RWPE1 (cell line): ENCODE data around the gene TNFRSF13B.
"Not testable (repeated sequence)": the region's sequence is repeated elsewhere in the genome, so short reads cannot be mapped to it uniquely, and the experiment has no call there.

ENCODE experiments used
- CTCF ChIA-PET: fragments of 350-600 bp; sonication (Branson Sonifier 250); formaldehyde crosslinking; extraction: SDS; loops from one replicate; lab custom pipeline; 2021; lab: Yijun Ruan, JAX
- POLR2A ChIA-PET: fragments of 400-600 bp; formaldehyde crosslinking; extraction: SDS; loops from one replicate; lab custom pipeline; 2020; ENCODE audit warnings: antibody characterized with exemption; ENCODE audit not compliant: low non-redundant PET; lab: Yijun Ruan, JAX
- DNase-seq: peaks from one replicate; pipeline ENCODE4 v3.0.0; 2012; ENCODE audit warnings: low spot score
- H3K27ac ChIP-seq: fragments of 450-650 bp; 2 replicates; pipeline ENCODE4 v1.5.1; 2017
- CTCF ChIP-seq: fragments of 450-650 bp; conservative IDR thresholded peaks from 2 replicates; pipeline ENCODE4 v1.5.1; 2017; ENCODE audit warnings: low read depth, mild to moderate bottlenecking

The TNFRSF13B gene

GRCh38 chr17:16911141-16911937 lies 60.6 kb downstream of the TNFRSF13B start:
- no peak for TF ChIP-seq CTCF
- POLR2A ChIA-PET = no interaction called here
- CTCF ChIA-PET = no interaction called here
- H3K27ac ChIP-seq = no peak overlapping the region
- DNase-seq = no peak

- no peak overlapping the region for H3K27ac ChIP-seq
- no peak for TF ChIP-seq CTCF
- POLR2A ChIA-PET = no interaction called here
- CTCF ChIA-PET = no interaction called here
- DNase-seq = no peak
Measured at GRCh38 chr17:16910341-16910740, 61.6 kb downstream of the TNFRSF13B start.

GRCh38 chr17:16909472-16910246 lies 62.3 kb downstream of the TNFRSF13B start:
- H3K27ac ChIP-seq = no peak overlapping the region
- no peak for TF ChIP-seq CTCF
- ChIA-PET CTCF (no interaction called here), POLR2A (no interaction called here)
- DNase-seq = no peak

GRCh38 chr17:16908273-16908672 lies 63.6 kb downstream of the TNFRSF13B start:
- DNase-seq = no peak
- no peak overlapping the region for H3K27ac ChIP-seq
- no peak for TF ChIP-seq CTCF
- ChIA-PET CTCF (no interaction called here), POLR2A (no interaction called here)

GRCh38 chr17:16906680-16907079 lies 65.2 kb downstream of the TNFRSF13B start:
- H3K27ac ChIP-seq = no peak overlapping the region
- no peak for DNase-seq
- no peak for TF ChIP-seq CTCF
- ChIA-PET CTCF (no interaction called here), POLR2A (no interaction called here)

- TF ChIP-seq CTCF = no peak
- H3K27ac ChIP-seq = no peak overlapping the region
- CTCF ChIA-PET = no interaction called here
- POLR2A ChIA-PET = no interaction called here
- no peak for DNase-seq
Measured at GRCh38 chr17:16905593-16906191, 66.2 kb downstream of the TNFRSF13B start.

GRCh38 chr17:16903070-16903469 lies 68.8 kb downstream of the TNFRSF13B start:
- H3K27ac ChIP-seq, CTCF ChIA-PET, POLR2A ChIA-PET, DNase-seq: not testable (repeated sequence)
